ENCODE measurements around the gene LSM14A. TPM values are rescaled to one million over a fixed set of nuclear protein-coding genes. Genes with fewer than 3 reads are reported as not detected.

Gene LSM14A
- total RNA-seq, 1 experiment from 2014 or later, result 161 TPM

GRCh38 chr19:34273121-34273520 lies 100.8 kb downstream of the LSM14A start (continued):
- TF ChIP-seq TP53 (CRISPR knock-in tag; IDR thresholded peaks at IDR 0.05) (no peak), HMGA2 (CRISPR knock-in tag; IDR thresholded peaks at IDR 0.05) (no peak)

- H3K27me3 Mint-ChIP-seq (ENCODE audit: low read depth), result no peaks in the 10 kb centered on the region
- ChIA-PET POLR2A (no interaction called here), CTCF (interaction anchor here (1.0 to 1.1 kb wide), 2 partner anchors 9 to 33 kb away, joined by 3 to 4 read pairs; no protein-coding TSS in a partner anchor)
- H3K27ac Mint-ChIP-seq, result peak overlapping the region; percentile 73
- peaks cover 15% of the 10 kb centered on the region for H3K4me1 Mint-ChIP-seq
- peaks cover 7% of the 10 kb centered on the region; the same call in 1 of the 2 replicates for H3K36me3 Mint-ChIP-seq
- no peak overlapping the region for H3K4me3 Mint-ChIP-seq
- DNase-seq (ENCODE audit: low spot score) (no peak), ATAC-seq (no peak)
- peaks cover 11% of the 10 kb centered on the region for H3K9me3 Mint-ChIP-seq
- TF ChIP-seq PRRX2 (CRISPR knock-in tag; IDR thresholded peaks at IDR 0.05), result no peak
Measured at GRCh38 chr19:34274284-34274826, 102.1 kb downstream of the LSM14A start.

GRCh38 chr19:34274827-34275625 lies 102.7 kb downstream of the LSM14A start:
- no peak for ATAC-seq
- no peak overlapping the region for H3K4me3 Mint-ChIP-seq
- peaks cover 7% of the 10 kb centered on the region; the same call in 1 of the 2 replicates for H3K36me3 Mint-ChIP-seq
- ChIA-PET CTCF (interaction anchor here (1.1 kb wide), 1 partner anchor 9 kb away, joined by 4 read pairs; no protein-coding TSS in a partner anchor), POLR2A (no interaction called here)
- TF ChIP-seq E2F1 (CRISPR knock-in tag; IDR thresholded peaks at IDR 0.05) (no peak), MLX (CRISPR knock-in tag; IDR thresholded peaks at IDR 0.05) (no peak), MXD4 (CRISPR knock-in tag; IDR thresholded peaks at IDR 0.05; ENCODE audit: borderline replicate concordance) (no peak), MAX (CRISPR knock-in tag; IDR thresholded peaks at IDR 0.05) (no peak), CREB1 (CRISPR knock-in tag; IDR thresholded peaks at IDR 0.05) (no peak), CBFB (CRISPR knock-in tag; IDR thresholded peaks at IDR 0.05; ENCODE audit: low read depth) (no peak), NR2C2 (CRISPR knock-in tag; IDR thresholded peaks at IDR 0.05) (no peak), IRF1 (CRISPR knock-in tag; IDR thresholded peaks at IDR 0.05) (no peak), PREB (CRISPR knock-in tag; IDR thresholded peaks at IDR 0.05; ENCODE audit: borderline replicate concordance) (no peak), CTCF (IDR thresholded peaks at IDR 0.05) (no peak)
- DNase-seq (ENCODE audit: low spot score), result no peak
- H3K27ac Mint-ChIP-seq, result peak overlapping the region; percentile 73
- H3K27me3 Mint-ChIP-seq (ENCODE audit: low read depth), result no peaks in the 10 kb centered on the region
- peaks cover 10% of the 10 kb centered on the region for H3K4me1 Mint-ChIP-seq
- peaks cover 11% of the 10 kb centered on the region for H3K9me3 Mint-ChIP-seq

GRCh38 chr19:34275705-34276104 lies 103.4 kb downstream of the LSM14A start:
- Mint-ChIP-seq H3K9me3 (peaks cover 11% of the 10 kb centered on the region), H3K4me1 (peaks cover 4% of the 10 kb centered on the region), H3K4me3 (no peak overlapping the region), H3K27ac (no peak overlapping the region), H3K36me3 (peaks cover 7% of the 10 kb centered on the region; the same call in 1 of the 2 replicates), H3K27me3 (ENCODE audit: low read depth) (no peaks in the 10 kb centered on the region)
- POLR2A ChIA-PET, result no interaction called here
- DNase-seq (ENCODE audit: low spot score) (no peak), ATAC-seq (no peak)
- CTCF ChIA-PET, result no interaction called here
- TF ChIP-seq HMGA2 (CRISPR knock-in tag; IDR thresholded peaks at IDR 0.05) (no peak), TP53 (CRISPR knock-in tag; IDR thresholded peaks at IDR 0.05) (no peak), SOX15 (CRISPR knock-in tag; IDR thresholded peaks at IDR 0.05) (no peak), FOXP4 (CRISPR knock-in tag; IDR thresholded peaks at IDR 0.05) (no peak), JAZF1 (CRISPR knock-in tag; IDR thresholded peaks at IDR 0.05) (no peak), CBFB (CRISPR knock-in tag; IDR thresholded peaks at IDR 0.05; ENCODE audit: low read depth) (no peak), GABPB1 (CRISPR knock-in tag; IDR thresholded peaks at IDR 0.05) (no peak), STAT6 (CRISPR knock-in tag; conservative IDR thresholded peaks at IDR 0.05; ENCODE audit: low read depth) (no peak)
